HG03175 (cell line): Measurements from ENCODE around the gene TTC28.
A peak's percentile ranks its signal among the peaks of the same experiment; 100 is the strongest.

Experiments used
- ATAC-seq: cut with Tn5 transposase; IDR thresholded peaks from one replicate; pipeline ENCODE4 v1.9.1; 2021; ENCODE audit warnings: mild to moderate bottlenecking, moderate library complexity; ENCODE audit not compliant: unreplicated experiment

Gene TTC28

GRCh38 chr22:28314959-28315358, 364.7 kb downstream of the TTC28 start:
- no peak for ATAC-seq

- ATAC-seq: no peak
These were observed 369.3 kb downstream of the TTC28 start for GRCh38 chr22:28310299-28310698.

- ATAC-seq: no peak
These were observed 379.9 kb downstream of the TTC28 start for GRCh38 chr22:28299753-28300152.

GRCh38 chr22:28299309-28299708, 380.3 kb downstream of the TTC28 start:
- no peak for ATAC-seq

GRCh38 chr22:28297504-28297903, 382.1 kb downstream of the TTC28 start:
- peak; percentile 71 for ATAC-seq

DNA sequence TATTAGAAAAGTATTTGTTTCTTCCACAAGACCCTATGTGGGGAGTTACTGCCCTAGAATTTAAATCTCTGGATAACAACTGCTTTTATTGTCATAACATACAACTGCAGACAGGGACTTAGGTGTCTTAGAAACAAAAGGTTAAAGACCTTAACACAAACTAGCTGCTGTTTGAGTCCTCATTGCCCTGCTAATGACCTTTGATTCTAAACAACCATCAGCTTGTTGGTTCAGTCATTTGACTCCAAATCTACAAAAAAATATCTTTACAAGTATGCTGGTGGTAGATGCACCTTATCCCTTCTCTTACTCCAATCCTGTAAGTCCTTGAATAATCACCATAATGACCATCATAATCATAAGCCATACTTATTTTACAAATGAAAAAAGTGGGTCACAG, 383.2 kb downstream of the TTC28 start:
- ATAC-seq: no peak

DNA sequence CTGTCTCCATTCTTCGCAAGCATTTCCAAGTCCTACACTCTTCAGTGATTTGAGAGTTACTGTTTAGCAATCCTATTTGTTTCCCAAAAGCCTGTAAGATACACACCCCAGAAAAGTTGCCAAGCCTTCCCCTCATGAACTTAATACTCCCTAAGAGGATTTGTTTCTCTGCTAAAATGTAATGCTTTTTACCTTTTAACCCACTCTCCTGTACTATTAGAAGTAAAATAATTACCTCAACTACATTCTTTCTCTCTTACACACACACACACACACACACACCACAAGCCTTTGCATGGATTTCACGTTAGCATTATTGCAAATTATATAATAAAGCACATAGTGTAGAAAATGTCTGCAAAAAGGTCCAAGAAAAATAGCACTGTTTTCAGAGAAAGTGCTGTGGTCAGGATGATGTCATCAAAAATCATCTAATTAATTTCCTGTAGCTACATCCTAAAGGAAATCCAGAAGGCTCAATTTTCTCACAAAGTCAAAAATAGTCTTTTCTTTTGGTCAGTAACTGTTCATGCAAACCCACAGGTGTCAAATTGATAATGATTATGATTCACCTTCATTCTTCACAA, 396.5 kb downstream of the TTC28 start:
- no peak for ATAC-seq

DNA sequence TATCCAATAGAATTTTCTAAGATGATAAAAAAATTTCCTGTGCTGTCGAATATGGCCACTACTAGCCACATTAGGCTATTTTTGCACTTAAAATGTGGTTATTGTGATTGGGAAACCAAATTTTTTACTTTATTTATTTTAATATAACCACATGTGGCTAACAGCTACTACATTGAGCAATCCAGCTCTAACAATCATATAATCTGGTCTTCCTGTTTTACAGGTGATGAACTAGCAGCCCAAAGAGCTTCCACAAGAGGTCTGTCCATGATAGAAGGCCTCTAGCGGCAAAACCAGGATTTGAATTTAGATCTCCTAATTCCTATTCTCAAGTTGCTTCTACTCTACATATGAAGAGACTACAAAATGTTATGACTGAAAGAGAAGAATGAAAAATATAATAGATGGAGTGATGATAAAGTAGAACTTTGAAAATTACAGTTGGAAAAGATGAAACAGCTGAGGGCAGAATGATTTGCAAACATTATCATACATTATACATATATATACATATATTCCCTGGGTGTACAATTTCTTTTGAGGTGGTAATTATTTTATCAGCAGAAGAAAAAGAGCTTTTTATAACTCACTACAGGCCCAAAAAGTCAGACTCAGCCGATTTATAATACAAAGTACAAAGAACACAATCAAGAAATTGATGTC, 397.1 kb downstream of the TTC28 start:
- no peak for ATAC-seq

DNA sequence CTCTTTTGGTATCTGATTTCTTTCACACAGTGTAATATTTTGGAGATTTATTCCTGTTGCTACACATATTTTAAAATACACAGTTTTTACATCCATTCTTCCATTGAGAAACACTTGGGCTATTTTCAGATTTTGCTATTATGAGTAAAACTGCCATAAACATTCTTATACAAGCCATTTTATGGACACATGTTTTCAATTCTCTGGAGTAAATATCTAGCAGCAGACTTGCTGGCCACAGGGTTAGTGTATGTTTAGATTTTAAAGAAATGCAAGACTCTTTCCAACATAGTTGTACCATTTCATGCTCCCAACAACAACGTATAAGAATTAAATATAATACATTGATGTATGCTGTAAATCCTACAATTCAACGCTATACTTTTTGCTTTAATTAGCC, 399.8 kb downstream of the TTC28 start:
- ATAC-seq: no peak

DNA sequence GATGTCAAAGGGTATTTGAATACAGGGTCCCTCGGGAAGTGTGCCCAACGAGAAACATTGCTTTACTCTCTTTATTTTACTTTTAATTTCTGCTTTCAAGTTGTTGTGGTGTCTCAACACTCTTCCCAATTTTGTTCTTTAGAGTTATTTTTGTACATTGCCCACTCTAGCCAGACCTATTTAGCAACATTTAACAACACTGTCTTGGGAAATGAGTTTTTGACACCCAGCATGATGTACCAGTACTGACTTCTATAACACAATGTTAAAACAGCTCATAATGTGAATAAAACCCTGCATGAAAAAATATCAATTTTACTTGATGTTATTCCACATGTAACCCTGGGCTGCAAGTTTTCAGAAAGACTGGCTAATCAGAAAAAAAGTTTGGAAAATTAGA, 410.4 kb downstream of the TTC28 start:
- no peak for ATAC-seq

DNA sequence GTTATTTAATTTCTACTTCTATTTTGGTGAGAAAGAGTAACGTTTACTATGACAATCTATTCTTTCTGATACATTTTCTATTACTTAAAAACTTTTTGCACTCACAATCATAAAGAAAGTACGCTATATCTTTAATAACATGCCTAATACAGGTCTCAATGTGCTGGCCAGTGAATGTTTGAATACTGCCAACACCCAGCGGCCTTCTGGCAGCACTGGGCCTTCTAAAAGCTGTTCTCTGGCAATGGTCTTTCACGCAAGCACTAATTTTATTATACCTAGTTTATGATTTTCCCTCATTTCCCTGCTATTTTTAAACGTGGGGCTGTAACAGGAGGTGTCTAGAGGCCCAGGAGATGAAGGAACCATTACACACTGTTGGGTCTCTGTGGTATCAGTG, 410.8 kb downstream of the TTC28 start:
- ATAC-seq: no peak

DNA sequence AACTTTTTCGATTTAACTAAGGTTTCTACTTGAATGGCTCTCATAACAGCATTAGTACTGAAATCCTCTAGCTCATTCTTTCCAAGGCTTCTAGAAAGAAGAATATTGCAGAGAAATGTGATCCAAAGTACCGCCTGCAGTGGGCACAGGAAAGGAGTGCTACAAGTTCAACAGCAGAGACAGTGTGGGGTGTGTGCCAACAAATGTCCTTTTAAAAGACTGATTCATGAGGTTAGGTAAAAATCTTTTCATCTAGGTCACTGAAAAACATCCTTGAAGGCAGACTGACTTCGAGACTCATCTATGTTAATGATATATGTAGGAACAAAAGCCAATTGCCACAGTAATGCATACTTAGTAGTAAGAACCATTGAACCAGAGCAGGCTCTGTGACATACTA, 411.5 kb downstream of the TTC28 start:
- no peak for ATAC-seq

DNA sequence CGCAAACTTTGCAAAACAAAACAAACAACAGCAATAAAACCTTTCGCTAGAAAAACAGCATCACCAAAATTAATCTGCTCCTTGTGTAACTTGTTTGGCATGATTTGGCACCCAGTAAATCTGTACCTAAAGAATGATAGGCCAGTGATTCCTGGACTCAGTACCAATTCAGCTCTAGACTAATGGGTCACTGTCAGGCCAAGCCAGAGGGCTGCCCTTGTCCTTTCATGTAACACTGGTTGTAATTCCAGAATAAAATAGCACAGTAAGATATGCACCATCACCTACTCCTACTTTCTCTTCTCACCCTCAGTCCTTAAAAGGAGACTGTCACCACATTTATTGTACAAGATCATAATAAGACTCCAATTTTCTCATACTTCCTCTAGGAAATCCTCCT, 419.0 kb downstream of the TTC28 start:
- ATAC-seq: no peak

GRCh38 chr22:28259774-28260312, 419.8 kb downstream of the TTC28 start:
- ATAC-seq: no peak

GRCh38 chr22:28254396-28254795, 425.2 kb downstream of the TTC28 start:
- ATAC-seq: no peak

DNA sequence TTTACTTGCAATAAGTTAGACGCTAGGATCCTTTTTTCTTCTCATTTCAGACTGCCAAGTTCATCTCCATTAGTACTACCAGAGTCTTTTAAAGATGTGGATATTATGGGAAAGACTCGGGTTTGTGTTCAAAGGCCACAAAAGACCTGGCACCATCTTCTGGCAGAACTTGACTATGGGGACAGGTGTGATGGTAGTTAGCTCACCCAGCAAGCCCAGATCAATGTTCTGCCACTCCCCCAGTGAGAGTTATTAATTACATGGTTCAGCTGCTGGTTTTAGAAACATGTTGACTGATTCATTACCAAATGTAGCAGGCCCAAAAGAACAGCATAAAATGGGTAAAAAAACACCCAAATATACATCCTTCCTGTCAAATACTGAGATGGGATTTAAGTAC, 427.1 kb downstream of the TTC28 start:
- no peak for ATAC-seq

DNA sequence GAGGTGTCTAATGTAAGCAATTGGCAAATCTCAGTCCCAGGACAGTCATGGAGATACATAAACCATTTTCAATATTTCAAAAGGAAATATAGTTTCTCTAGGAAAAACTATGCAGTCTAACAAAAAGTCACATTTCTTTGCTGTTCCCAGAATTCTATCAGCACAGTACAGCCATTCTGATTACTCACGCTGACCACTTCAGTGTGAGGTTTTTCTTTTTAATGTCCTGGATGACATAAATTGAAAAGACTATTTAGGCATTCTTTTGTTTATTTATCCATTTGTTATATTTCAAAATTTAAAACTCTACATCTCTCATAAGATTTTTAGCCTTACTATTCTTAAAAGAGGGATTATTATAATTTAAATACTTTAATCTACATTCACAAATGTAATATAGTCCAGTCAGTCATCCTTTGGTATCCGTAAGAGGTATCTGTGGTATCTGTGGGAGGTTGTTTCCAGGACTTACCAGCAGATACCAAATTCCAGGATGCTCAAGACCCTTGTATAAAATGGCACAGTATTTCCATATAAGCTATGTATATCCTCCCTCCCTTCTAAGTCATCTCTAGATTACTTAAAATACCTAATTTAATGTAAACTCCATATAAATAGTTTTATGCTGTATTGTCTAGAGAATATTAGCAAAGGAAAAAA, 429.5 kb downstream of the TTC28 start:
- ATAC-seq: no peak

GRCh38 chr22:28249402-28249801, 430.2 kb downstream of the TTC28 start:
- no peak for ATAC-seq

GRCh38 chr22:28247667-28248363, 431.8 kb downstream of the TTC28 start:
- no peak for ATAC-seq

- ATAC-seq: no peak
These were observed 432.5 kb downstream of the TTC28 start for GRCh38 chr22:28247136-28247535.

GRCh38 chr22:28246397-28246796, 433.2 kb downstream of the TTC28 start:
- ATAC-seq: no peak
